CD4-positive, CD25-positive, alpha-beta regulatory T cell (primary cell): Measurements from ENCODE around the gene ANKRA2. TPM values are rescaled to one million over a fixed set of nuclear protein-coding genes. Genes with fewer than 3 reads are reported as not detected.
A peak's percentile ranks its signal among the peaks of the same experiment; 100 is the strongest.

ENCODE experiments used
- ATAC-seq, 2 donors: fragments of 150-1000 bp; cut with Tn5 transposase; one replicate each; pipeline ENCODE4 v1.10.0; 2021; ENCODE audit warnings: low read depth in 2 of 2, moderate number of reproducible peaks in 2 of 2, moderate library complexity in 1 of 2
- DNase-seq, 3 donors: peaks; one replicate each; pipeline versions ENCODE4 v3.0.0 to v3.0.0-alpha.2; 2012 to 2022; ENCODE audit warnings: mixed read lengths in 1 of 3
- H3K27ac ChIP-seq: one replicate; pipeline ENCODE4 v1.7.0; 2013; ENCODE audit warnings: mild to moderate bottlenecking, low read length; ENCODE audit not compliant: insufficient read depth, poor library complexity, severe bottlenecking
- H3K27me3 ChIP-seq: one replicate; pipeline ENCODE4 v1.7.0; 2013; ENCODE audit warnings: low read length; ENCODE audit not compliant: control insufficient read depth, insufficient read depth
- H3K36me3 ChIP-seq: one replicate; pipeline ENCODE4 v1.7.0; 2013; ENCODE audit warnings: mild to moderate bottlenecking, low read length, moderate library complexity; ENCODE audit not compliant: control insufficient read depth, insufficient read depth
- H3K4me1 ChIP-seq: 2 replicates; pipeline ENCODE4 v1.7.0; 2013; ENCODE audit warnings: mild to moderate bottlenecking, low read length; ENCODE audit not compliant: insufficient read depth, control insufficient read depth, poor library complexity, severe bottlenecking
- H3K4me3 ChIP-seq: one replicate; pipeline ENCODE4 v1.7.0; 2013; ENCODE audit warnings: low read depth, mild to moderate bottlenecking, low read length, moderate library complexity
- H3K9me3 ChIP-seq, 2 experiments: 1 replicate in 1 of 2; 2 replicates in 1 of 2; pipeline ENCODE4 v1.7.0; 2013; ENCODE audit warnings: low read length in 2 of 2, mild to moderate bottlenecking in 1 of 2, moderate library complexity in 1 of 2; ENCODE audit not compliant: control insufficient read depth in 2 of 2
- H3K27ac Mint-ChIP-seq, 3 donors: one replicate each; pipeline ENCODE4 v1.8.0; 2020 to 2022; ENCODE audit warnings: mild to moderate bottlenecking in 3 of 3, mixed read lengths in 3 of 3, moderate library complexity in 2 of 3
- H3K27me3 Mint-ChIP-seq: one replicate; pipeline ENCODE4 v1.8.0; 2022; ENCODE audit warnings: mild to moderate bottlenecking, mixed read lengths
- H3K36me3 Mint-ChIP-seq: one replicate; pipeline ENCODE4 v1.8.0; 2020; ENCODE audit warnings: mixed read lengths
- H3K4me1 Mint-ChIP-seq, 4 donors: one replicate each; pipeline ENCODE4 v1.8.0; 2020 to 2022; ENCODE audit warnings: mixed read lengths in 4 of 4, mild to moderate bottlenecking in 1 of 4
- H3K4me3 Mint-ChIP-seq, 4 donors: one replicate each; pipeline ENCODE4 v1.8.0; 2020 to 2022; ENCODE audit warnings: mild to moderate bottlenecking in 4 of 4, mixed read lengths in 4 of 4, moderate library complexity in 3 of 4
- H3K9me3 Mint-ChIP-seq, 7 donors: one replicate each; pipeline ENCODE4 v1.8.0; 2020 to 2022; ENCODE audit warnings: mixed read lengths in 7 of 7, mild to moderate bottlenecking in 3 of 7, moderate library complexity in 2 of 7
- polyA plus RNA-seq, 4 donors: library from polyadenylated mRNA; unstranded; fragments of 300-500 nt; fragmentation: Illumina TruSeq; gene quantifications; one replicate each; pipeline ENCODE4 v1.2.3, GENCODE V29; 2021
- total RNA-seq: library from RNA; stranded (reverse); gene quantifications from one replicate; pipeline ENCODE4 v1.2.3, GENCODE V29; 2022

Gene ANKRA2, protein sequence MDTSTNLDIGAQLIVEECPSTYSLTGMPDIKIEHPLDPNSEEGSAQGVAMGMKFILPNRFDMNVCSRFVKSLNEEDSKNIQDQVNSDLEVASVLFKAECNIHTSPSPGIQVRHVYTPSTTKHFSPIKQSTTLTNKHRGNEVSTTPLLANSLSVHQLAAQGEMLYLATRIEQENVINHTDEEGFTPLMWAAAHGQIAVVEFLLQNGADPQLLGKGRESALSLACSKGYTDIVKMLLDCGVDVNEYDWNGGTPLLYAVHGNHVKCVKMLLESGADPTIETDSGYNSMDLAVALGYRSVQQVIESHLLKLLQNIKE
- total RNA-seq, result 42.9 TPM
- 10 to 100 TPM; 25.3 to 28.1 (median 26.0) TPM for polyA plus RNA-seq

DNA sequence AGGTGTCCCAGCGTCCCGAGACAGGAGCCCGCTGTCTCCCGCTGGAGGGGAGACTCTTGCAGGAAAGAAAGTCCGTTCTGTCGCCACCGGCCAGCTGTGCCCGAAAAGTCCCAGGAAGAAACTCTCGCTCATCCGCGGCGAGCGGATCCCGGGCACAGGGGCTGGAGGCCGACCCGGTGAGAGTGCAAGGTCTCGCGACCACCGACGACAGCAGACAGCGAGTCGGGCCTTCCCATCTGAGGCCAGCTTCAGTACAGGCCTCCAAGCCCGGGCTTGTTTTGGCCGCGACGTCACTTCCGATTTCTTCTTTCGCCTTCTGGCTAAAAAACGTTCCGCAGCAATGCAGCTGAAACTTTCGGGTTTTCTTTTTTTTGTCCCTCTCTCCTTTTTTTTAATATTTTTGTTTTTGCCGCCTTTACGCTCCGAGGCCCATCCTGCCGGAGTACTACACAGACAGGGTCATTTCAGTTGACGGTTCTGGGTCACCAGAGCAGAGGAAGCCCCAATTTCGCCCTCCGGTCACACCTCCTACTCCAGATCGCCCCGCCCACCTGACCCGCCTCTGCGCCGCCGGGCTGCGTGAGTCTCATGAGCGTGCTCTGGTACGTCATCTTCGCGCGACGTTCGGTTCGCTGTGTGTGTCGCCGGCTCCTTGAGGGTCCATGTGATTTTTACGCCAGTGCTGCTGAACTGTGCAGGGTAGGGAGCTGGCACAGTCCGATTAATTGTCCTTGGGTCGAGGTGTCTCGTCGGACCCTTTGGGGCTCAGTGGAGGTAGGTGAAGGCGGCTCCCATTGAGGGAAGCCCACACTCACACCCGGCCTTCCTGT, at the start of gene ANKRA2, which contains the start of gene UTP15:
Gene ANKRA2 (minus strand): TSS at position 501 of the 830 bp plus-strand sequence. CDS start 2,758 bp downstream, outside the sequence.
Gene UTP15 (plus strand): TSS at position 605 of the 830 bp plus-strand sequence. CDS start 1,602 bp downstream, outside the sequence.
- Mint-ChIP-seq H3K4me1 (peaks cover 41 to 68% (median 58%) of the 10 kb centered on the region in 4 donors), H3K36me3 (peaks cover 8% of the 10 kb centered on the region), H3K4me3 (peak within 1 kb of the TSS; percentile 97 to 100 (median 99)), H3K9me3 (no peaks in the 10 kb centered on the region), H3K27ac (peak within 1 kb of the TSS; percentile 97 to 100 (median 99)), H3K27me3 (peaks cover 4% of the 10 kb centered on the region)
- H3K4me3 ChIP-seq, result peak within 1 kb of the TSS; percentile 100
- no peaks in the 10 kb centered on the region for H3K9me3 ChIP-seq
- DNase-seq (peak; percentile 98), ATAC-seq (peak; percentile 96)
- peaks cover 29% of the 10 kb centered on the region for H3K4me1 ChIP-seq
- H3K27ac ChIP-seq, result peak within 1 kb of the TSS; percentile 94
- peaks cover 36% of the 10 kb centered on the region for H3K36me3 ChIP-seq
- H3K27me3 ChIP-seq, result no peaks in the 10 kb centered on the region

DNA sequence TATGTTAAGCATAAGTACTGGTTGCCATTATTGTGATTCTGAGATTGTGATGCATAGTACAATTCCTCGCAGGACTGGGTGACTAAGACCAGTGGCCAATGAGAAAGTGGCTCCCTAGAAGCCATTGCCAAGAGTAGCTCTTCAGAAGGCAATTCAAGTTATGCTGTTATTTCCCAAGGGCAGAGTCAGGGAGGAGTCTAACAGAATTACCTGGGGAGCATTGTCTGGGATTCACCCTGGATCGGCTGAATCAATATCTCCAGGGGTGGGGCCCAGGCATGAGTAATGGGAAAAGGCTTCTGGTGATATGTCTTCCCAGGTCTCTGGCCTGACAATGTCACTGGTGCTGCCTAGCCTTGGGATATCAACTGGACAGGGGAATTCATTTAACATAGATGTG, 49.6 kb upstream of the ANKRA2 start:
- H3K36me3 ChIP-seq, result no peaks in the 10 kb centered on the region
- Mint-ChIP-seq H3K36me3 (no peaks in the 10 kb centered on the region), H3K4me1 (no peaks in the 10 kb centered on the region), H3K27me3 (peaks cover 22% of the 10 kb centered on the region), H3K9me3 (no peaks in the 10 kb centered on the region), H3K27ac (peak overlapping the region in 1 of 3 donors; percentile 32), H3K4me3 (no peak overlapping the region)
- no peak for ATAC-seq
- H3K27ac ChIP-seq, result no peak overlapping the region
- no peak overlapping the region for H3K4me3 ChIP-seq
- peaks cover 6% of the 10 kb centered on the region for H3K27me3 ChIP-seq
- DNase-seq, result no peak
- H3K9me3 ChIP-seq, result no peaks in the 10 kb centered on the region
- H3K4me1 ChIP-seq, result no peaks in the 10 kb centered on the region

DNA sequence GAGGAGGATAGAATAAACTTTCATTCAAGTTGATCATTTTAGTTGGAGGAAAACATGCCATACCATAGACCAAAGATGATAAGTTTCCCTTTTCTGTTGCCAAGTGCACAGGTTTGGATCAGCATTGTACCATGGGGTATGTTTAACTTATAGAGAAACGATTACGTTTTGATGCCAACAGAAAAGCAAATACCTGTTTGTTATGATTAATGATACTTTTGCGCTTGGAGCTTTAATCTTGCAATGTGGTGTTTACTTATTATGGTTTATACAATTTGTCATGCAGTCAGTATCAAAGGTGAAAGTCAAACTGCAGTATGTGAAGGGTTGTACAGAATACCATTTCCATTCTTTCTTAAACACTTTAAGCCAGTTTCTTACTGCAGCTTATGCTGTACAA, 47.4 kb upstream of the ANKRA2 start:
- Histone ChIP-seq H3K27ac (no peak overlapping the region), H3K4me1 (no peaks in the 10 kb centered on the region), H3K36me3 (no peaks in the 10 kb centered on the region), H3K9me3 (no peaks in the 10 kb centered on the region), H3K4me3 (no peak overlapping the region), H3K27me3 (peaks cover 5% of the 10 kb centered on the region)
- Mint-ChIP-seq H3K9me3 (no peaks in the 10 kb centered on the region), H3K36me3 (no peaks in the 10 kb centered on the region), H3K27me3 (peaks cover 15% of the 10 kb centered on the region), H3K4me3 (no peak overlapping the region), H3K27ac (no peak overlapping the region), H3K4me1 (no peaks in the 10 kb centered on the region)
- no peak for ATAC-seq
- no peak for DNase-seq

DNA sequence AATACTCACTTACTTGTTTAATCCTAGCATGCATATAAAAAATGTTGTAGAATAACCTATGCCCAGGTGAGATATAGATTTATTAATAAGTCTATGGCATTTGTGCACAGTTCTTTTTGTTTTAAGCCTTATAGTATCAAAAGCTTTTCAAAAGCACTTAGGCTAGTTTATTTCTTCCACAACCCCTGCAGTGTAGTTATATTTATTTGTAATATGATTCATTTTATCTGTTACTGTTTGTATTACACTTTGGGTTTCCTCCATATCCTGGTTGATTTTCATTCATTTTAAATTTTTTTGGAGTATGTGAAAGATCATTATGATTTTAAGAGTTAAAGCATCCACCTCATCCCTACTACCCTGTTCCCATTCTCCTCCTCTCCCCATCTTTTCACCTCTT, 41.8 kb upstream of the ANKRA2 start:
- Mint-ChIP-seq H3K4me3 (no peak overlapping the region), H3K27ac (no peak overlapping the region), H3K27me3 (peaks cover 18% of the 10 kb centered on the region), H3K36me3 (no peaks in the 10 kb centered on the region), H3K9me3 (peaks cover 0 to 3% (median 0%) of the 10 kb centered on the region in 7 donors), H3K4me1 (peaks cover 0 to 3% (median 1%) of the 10 kb centered on the region in 4 donors)
- H3K4me3 ChIP-seq, result no peak overlapping the region
- no peak for DNase-seq
- no peaks in the 10 kb centered on the region for H3K4me1 ChIP-seq
- H3K36me3 ChIP-seq, result no peaks in the 10 kb centered on the region
- H3K27ac ChIP-seq, result no peak overlapping the region
- H3K27me3 ChIP-seq, result peaks cover 7% of the 10 kb centered on the region
- H3K9me3 ChIP-seq, result no peaks in the 10 kb centered on the region
- ATAC-seq, result no peak

DNA sequence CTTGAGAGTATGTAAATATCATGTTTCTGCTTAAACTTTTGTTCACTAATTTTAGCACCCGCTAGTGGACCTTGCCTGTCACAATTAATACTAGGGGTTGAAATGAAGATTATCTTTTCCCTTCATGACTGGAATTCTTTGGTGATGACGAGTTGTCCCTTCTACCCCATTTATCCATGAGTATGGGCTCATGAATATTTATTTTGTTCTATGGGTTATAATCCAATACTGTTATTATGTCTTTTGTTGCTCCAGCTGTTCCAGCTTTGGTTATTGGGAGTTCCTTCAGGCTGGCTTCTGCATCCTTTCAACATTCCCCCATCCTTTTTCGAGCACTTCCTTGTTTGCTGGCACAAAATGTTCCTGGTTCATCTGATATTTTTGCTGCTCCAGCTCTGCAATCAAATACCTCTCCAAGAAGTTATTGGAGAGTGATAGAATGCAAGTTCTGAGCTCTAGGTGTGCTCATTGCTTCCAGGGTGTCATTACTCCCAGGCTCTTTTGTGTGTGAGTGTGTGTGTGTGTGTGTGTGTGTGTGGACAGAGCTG, 40.8 kb upstream of the ANKRA2 start:
- peaks cover 4% of the 10 kb centered on the region for H3K27me3 ChIP-seq
- H3K4me3 ChIP-seq, result no peak overlapping the region
- peaks cover 0 to 11% (median 2%) of the 10 kb centered on the region in 7 donors for H3K9me3 Mint-ChIP-seq
- DNase-seq (no peak), ATAC-seq (no peak)
- H3K4me3 Mint-ChIP-seq, result no peak overlapping the region
- H3K36me3 Mint-ChIP-seq, result no peaks in the 10 kb centered on the region
- peaks cover 19% of the 10 kb centered on the region for H3K27me3 Mint-ChIP-seq
- H3K27ac ChIP-seq, result no peak overlapping the region
- H3K27ac Mint-ChIP-seq, result no peak overlapping the region
- H3K36me3 ChIP-seq, result no peaks in the 10 kb centered on the region
- no peaks in the 10 kb centered on the region for H3K9me3 ChIP-seq
- peaks cover 0 to 3% (median 1%) of the 10 kb centered on the region in 4 donors for H3K4me1 Mint-ChIP-seq
- no peaks in the 10 kb centered on the region for H3K4me1 ChIP-seq

DNA sequence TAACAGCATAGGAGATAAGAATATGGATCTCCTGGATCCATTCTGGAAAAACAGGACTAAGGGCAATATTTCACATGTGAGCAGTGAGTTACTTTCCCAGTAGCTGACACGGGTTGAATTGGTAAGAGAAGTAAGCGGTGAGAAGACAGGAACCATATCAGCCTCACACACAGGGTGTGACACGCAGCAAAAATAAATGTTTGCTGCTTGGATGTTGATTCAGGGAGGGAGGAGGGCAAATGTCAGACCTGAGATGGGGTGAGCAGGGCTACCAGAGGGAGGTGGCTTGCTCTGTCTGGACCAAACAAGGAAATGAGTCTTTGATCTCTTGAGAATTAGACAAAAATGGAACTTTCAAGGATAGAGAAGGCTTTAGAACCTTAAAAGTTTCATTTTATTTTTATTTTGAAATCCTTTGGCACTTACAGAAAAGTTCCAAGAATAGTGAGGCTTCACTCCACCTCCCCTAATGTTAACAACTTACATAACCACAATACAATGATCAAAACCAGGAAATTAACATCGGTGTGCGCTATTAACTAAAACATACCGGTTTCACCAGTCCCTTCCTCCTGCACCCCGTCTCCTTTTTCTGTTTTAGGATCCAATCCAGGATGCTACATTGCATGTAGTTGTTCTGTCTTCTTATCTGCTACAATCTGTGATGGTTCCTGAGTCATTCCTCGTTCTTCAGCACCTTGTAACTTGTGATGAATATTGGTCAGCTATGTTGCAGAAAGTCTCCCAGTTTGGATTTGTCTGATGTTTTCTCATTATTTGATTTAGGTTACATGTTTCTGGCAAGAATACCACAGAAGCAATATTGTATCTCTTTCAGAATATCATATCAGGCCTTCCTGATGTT, 40.0 kb upstream of the ANKRA2 start:
- DNase-seq (no peak), ATAC-seq (no peak)
- H3K4me1 ChIP-seq, result no peaks in the 10 kb centered on the region
- H3K27me3 Mint-ChIP-seq, result peaks cover 22% of the 10 kb centered on the region
- no peaks in the 10 kb centered on the region for H3K36me3 Mint-ChIP-seq
- H3K9me3 ChIP-seq, result no peaks in the 10 kb centered on the region
- no peak overlapping the region for H3K27ac Mint-ChIP-seq
- no peak overlapping the region for H3K27ac ChIP-seq
- H3K4me3 Mint-ChIP-seq, result no peak overlapping the region
- H3K36me3 ChIP-seq, result no peaks in the 10 kb centered on the region
- H3K9me3 Mint-ChIP-seq, result peaks cover 0 to 13% (median 2%) of the 10 kb centered on the region in 7 donors
- H3K4me1 Mint-ChIP-seq, result peaks cover 0 to 3% (median 1%) of the 10 kb centered on the region in 4 donors
- no peak overlapping the region for H3K4me3 ChIP-seq
- H3K27me3 ChIP-seq, result peaks cover 2% of the 10 kb centered on the region

DNA sequence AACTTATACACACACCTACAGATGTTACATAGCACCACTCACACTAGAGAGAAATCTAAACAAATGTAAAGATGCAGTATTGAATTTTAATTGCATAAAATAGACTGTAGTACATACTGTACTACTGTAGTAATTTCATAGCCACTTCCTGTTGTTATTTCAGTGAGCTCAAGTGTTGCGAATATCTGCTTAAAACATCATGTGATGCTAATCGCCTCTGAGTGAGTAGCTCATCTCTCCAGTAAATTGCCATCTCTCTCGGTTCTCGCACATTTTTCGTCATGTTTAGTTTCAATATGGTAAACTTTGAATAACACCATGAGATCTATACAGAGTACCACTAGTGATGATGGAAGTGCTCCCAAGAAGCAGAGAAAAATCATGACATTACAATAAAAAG, 38.6 kb upstream of the ANKRA2 start:
- H3K27ac ChIP-seq, result no peak overlapping the region
- H3K27me3 ChIP-seq, result peaks cover 2% of the 10 kb centered on the region
- ATAC-seq, result peak in 1 of 2 donors; percentile 37
- H3K4me3 ChIP-seq, result no peak overlapping the region
- Mint-ChIP-seq H3K36me3 (no peaks in the 10 kb centered on the region), H3K4me1 (peaks cover 0 to 3% (median 1%) of the 10 kb centered on the region in 4 donors), H3K4me3 (no peak overlapping the region), H3K27me3 (peaks cover 27% of the 10 kb centered on the region), H3K27ac (no peak overlapping the region), H3K9me3 (peaks cover 0 to 13% (median 2%) of the 10 kb centered on the region in 7 donors)
- no peaks in the 10 kb centered on the region for H3K4me1 ChIP-seq
- H3K36me3 ChIP-seq, result no peaks in the 10 kb centered on the region
- H3K9me3 ChIP-seq, result no peaks in the 10 kb centered on the region
- peak in 1 of 3 donors; percentile 6 for DNase-seq
